Gastrocnemius medialis (tissue), 4 donors: ENCODE measurements around the gene SP9. TPM values are rescaled to one million over a fixed set of nuclear protein-coding genes. Genes with fewer than 3 reads are reported as not detected.

Experiments used
- ATAC-seq, 2 donors: fragments of 150-250 bp; one replicate each; pipeline ENCODE4 v1.9.1; 2016
- DNase-seq, 2 donors: peaks; one replicate each; pipeline ENCODE4 v3.0.0-alpha.2; 2019
- H3K27ac ChIP-seq, 4 donors: fragments of 200-600 bp; sonication (generic); 1 replicate in 1 of 4; 2 replicates in 3 of 4; pipeline ENCODE4 v1.5.1; 2016 to 2018; ENCODE audit warnings: mild to moderate bottlenecking in 2 of 4, moderate library complexity in 1 of 4
- H3K27me3 ChIP-seq, 3 donors: fragments of 200-600 bp; sonication (generic) in 2 of 3; 1 replicate in 1 of 3; 2 replicates in 2 of 3; pipeline versions ENCODE4 v1.5.1 to v1.6.0; 2016 to 2019; ENCODE audit warnings: mild to moderate bottlenecking in 1 of 3, moderate library complexity in 1 of 3
- H3K36me3 ChIP-seq, 2 donors: fragments of 200-600 bp; sonication (generic) in 1 of 2; one replicate each; pipeline ENCODE4 v1.5.1; 2017 to 2018
- H3K4me1 ChIP-seq, 2 donors: fragments of 200-600 bp; sonication (generic) in 1 of 2; one replicate each; pipeline ENCODE4 v1.5.1; 2016 to 2017; ENCODE audit warnings: mild to moderate bottlenecking in 2 of 2
- H3K4me3 ChIP-seq, 4 donors: fragments of 200-600 bp; sonication (generic) in 3 of 4; 1 replicate in 1 of 4; 2 replicates in 3 of 4; pipeline ENCODE4 v1.5.1; 2016 to 2019; ENCODE audit warnings: mild to moderate bottlenecking in 2 of 4
- H3K9me3 ChIP-seq, 3 donors: fragments of 200-600 bp; sonication (generic) in 2 of 3; 1 replicate in 1 of 3; 2 replicates in 2 of 3; pipeline ENCODE4 v1.5.1; 2016 to 2019
- CTCF ChIP-seq, 5 experiments: fragments of 450-650 bp in 3 of 5; fragments of 200-600 bp in 2 of 5; sonication (generic) in 2 of 5; IDR thresholded peaks in 4 of 5; conservative IDR thresholded peaks in 1 of 5; 1 replicate in 4 of 5; 2 replicates in 1 of 5; pipeline ENCODE4 v1.5.1; 2016 to 2019; ENCODE audit warnings: antibody characterized with exemption in 5 of 5, mild to moderate bottlenecking in 3 of 5, moderate library complexity in 3 of 5
- POLR2A ChIP-seq, 2 donors: fragments of 450-650 bp; IDR thresholded peaks; one replicate each; pipeline ENCODE4 v1.6.1; 2017; ENCODE audit warnings: antibody characterized with exemption in 2 of 2, mild to moderate bottlenecking in 2 of 2, moderate library complexity in 2 of 2
- in situ Hi-C, 4 donors: fragments of 200-750 bp; cut with MboI; loops; one replicate each; pipeline versions ENCODE4 v1.15.0 to v1.8.0; 2017; ENCODE audit warnings: low sequenced_read_pairs in 4 of 4
- intact Hi-C: fragments of 100-400 bp; cut with DNase I; formaldehyde crosslinking; loops from one replicate; pipeline ENCODE4 v1.15.1; 2023; ENCODE audit warnings: low total_unique reads
- total RNA-seq, 4 donors: library from RNA; depleted of rRNA; stranded (reverse); fragments of >200 nt; gene quantifications; one replicate each; pipeline versions ENCODE4 v1.1.0 to v1.2.3, GENCODE V29; 2016

SP9 gene
- total RNA-seq, 4 donors from 2014 or later, result 0.10 TPM; not detected in 3

DNA sequence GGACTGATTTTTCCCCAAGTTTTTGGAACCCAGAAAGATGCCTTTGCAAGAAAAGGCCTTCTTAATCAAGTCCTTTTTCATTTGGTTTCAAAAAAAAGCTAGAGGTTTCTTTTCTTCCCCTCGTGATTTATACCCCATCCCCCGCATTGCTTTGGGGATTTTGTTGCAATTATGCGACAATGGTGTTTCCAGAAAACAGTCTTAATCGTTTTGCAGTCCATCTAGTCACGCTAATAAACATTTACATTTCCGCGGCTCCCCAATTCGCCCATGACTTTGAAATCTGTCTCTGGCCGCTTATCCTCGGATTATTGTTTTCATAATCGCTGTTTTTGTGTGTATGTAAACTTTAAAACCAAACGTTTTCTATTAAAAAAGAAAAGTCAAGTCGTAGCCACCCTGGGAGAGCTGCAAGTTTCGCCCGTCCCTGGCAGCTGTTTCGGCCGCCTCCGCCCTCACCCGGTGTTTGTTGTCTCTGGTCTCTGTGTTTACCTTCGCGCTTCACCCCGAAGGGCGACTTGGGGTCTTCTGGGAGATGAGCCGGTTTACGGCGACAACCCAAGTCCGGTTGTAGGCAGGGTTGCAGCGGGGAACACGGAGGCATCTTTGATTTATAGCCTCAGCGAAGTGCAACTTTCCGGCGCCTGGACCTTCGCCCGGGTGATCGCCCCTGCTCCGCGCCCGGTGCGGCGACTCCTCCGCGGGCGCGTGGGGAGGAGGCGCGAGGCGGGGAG, 667 bp downstream of the SP9 start:
- no peak for TF ChIP-seq POLR2A (IDR thresholded peaks at IDR 0.05)
- TF ChIP-seq CTCF (IDR thresholded peaks at IDR 0.05 in 4 of 5, conservative IDR thresholded peaks at IDR 0.05 in 1 of 5), result no peak
- DNase-seq (no peak), ATAC-seq (no peak)
- H3K4me3 ChIP-seq, result peak overlapping the region; percentile 46 to 60 (median 50)
- in situ Hi-C loops (loop anchor here in 2 of 4 donors (25.0 kb wide), 2 partner anchors 173 to 923 kb away; no protein-coding TSS in a partner anchor), intact Hi-C loops (loop anchor here (5.0 to 10.0 kb wide), 2 partner anchors 88 to 751 kb away; partner anchors contain the start of gene OLA1)
- no peaks in the 10 kb centered on the region for H3K36me3 ChIP-seq
- H3K4me1 ChIP-seq, result peaks cover 24% of the 10 kb centered on the region in 2 donors
- H3K27me3 ChIP-seq, result peaks cover 91 to 97% (median 96%) of the 10 kb centered on the region in 3 donors
- no peaks in the 10 kb centered on the region for H3K9me3 ChIP-seq
- no peak overlapping the region for H3K27ac ChIP-seq

DNA sequence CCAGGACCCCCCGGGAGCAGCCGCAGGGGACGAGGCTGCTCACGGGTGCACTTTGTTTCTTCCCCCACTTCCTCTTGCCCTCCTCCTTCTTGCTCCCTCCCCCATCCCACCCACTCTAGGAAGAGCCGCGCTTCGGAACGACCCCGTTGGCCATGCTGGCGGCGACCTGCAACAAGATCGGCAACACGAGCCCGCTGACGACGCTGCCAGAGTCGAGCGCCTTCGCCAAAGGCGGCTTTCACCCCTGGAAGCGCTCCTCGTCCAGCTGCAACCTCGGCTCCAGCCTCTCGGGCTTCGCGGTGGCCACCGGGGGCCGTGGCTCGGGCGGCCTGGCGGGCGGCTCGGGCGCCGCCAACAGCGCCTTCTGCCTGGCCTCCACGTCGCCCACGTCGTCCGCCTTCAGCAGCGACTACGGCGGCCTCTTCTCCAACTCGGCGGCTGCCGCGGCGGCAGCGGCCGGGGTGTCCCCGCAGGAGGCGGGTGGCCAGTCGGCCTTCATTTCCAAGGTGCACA, 1.3 kb downstream of the SP9 start:
- no peaks in the 10 kb centered on the region for H3K36me3 ChIP-seq
- DNase-seq (no peak), ATAC-seq (peak in 1 of 2 donors; percentile 24)
- no peak overlapping the region for H3K27ac ChIP-seq
- peak overlapping the region; percentile 46 to 60 (median 50) for H3K4me3 ChIP-seq
- intact Hi-C loops (loop anchor here (5.0 to 10.0 kb wide), 2 partner anchors 89 to 751 kb away; partner anchors contain the start of gene OLA1), in situ Hi-C loops (loop anchor here in 2 of 4 donors (25.0 kb wide), 2 partner anchors 174 to 924 kb away; no protein-coding TSS in a partner anchor)
- H3K9me3 ChIP-seq, result no peaks in the 10 kb centered on the region
- no peak for TF ChIP-seq POLR2A (IDR thresholded peaks at IDR 0.05)
- TF ChIP-seq CTCF (IDR thresholded peaks at IDR 0.05 in 4 of 5, conservative IDR thresholded peaks at IDR 0.05 in 1 of 5), result no peak
- peaks cover 24% of the 10 kb centered on the region in 2 donors for H3K4me1 ChIP-seq
- H3K27me3 ChIP-seq, result peaks cover 90 to 97% (median 97%) of the 10 kb centered on the region in 3 donors

GRCh38 chr2:174336501-174337336, 2.0 kb downstream of the SP9 start:
- no peaks in the 10 kb centered on the region for H3K9me3 ChIP-seq
- DNase-seq (no peak), ATAC-seq (peak; percentile 35 to 43)
- intact Hi-C loops, result loop anchor here (5.0 to 10.0 kb wide), 2 partner anchors 89 to 752 kb away; partner anchors contain the start of gene OLA1
- no peaks in the 10 kb centered on the region for H3K36me3 ChIP-seq
- H3K27me3 ChIP-seq, result peaks cover 88 to 96% (median 93%) of the 10 kb centered on the region in 3 donors
- no peak overlapping the region for H3K27ac ChIP-seq
- in situ Hi-C loops, result loop anchor here in 2 of 4 donors (25.0 kb wide), 2 partner anchors 174 to 924 kb away; no protein-coding TSS in a partner anchor
- peak overlapping the region; percentile 46 to 60 (median 50) for H3K4me3 ChIP-seq
- H3K4me1 ChIP-seq, result peaks cover 26% of the 10 kb centered on the region in 2 donors
- no peak for TF ChIP-seq POLR2A (IDR thresholded peaks at IDR 0.05)
- TF ChIP-seq CTCF (IDR thresholded peaks at IDR 0.05 in 4 of 5, conservative IDR thresholded peaks at IDR 0.05 in 1 of 5), result peak in 1 of 5 experiments; percentile 17

GRCh38 chr2:174337337-174338146, 2.8 kb downstream of the SP9 start:
- intact Hi-C loops (loop anchor here (5.0 to 10.0 kb wide), 2 partner anchors 90 to 753 kb away; partner anchors contain the start of gene OLA1), in situ Hi-C loops (loop anchor here in 2 of 4 donors (25.0 kb wide), 2 partner anchors 175 to 925 kb away; no protein-coding TSS in a partner anchor)
- no peak overlapping the region for H3K27ac ChIP-seq
- H3K9me3 ChIP-seq, result no peaks in the 10 kb centered on the region
- peaks cover 87 to 96% (median 93%) of the 10 kb centered on the region in 3 donors for H3K27me3 ChIP-seq
- ATAC-seq (peak in 1 of 2 donors; percentile 23), DNase-seq (no peak)
- peak overlapping the region; percentile 46 to 60 (median 50) for H3K4me3 ChIP-seq
- H3K4me1 ChIP-seq, result peaks cover 35% of the 10 kb centered on the region in 2 donors
- H3K36me3 ChIP-seq, result no peaks in the 10 kb centered on the region
- TF ChIP-seq POLR2A (IDR thresholded peaks at IDR 0.05) (no peak), CTCF (IDR thresholded peaks at IDR 0.05 in 4 of 5, conservative IDR thresholded peaks at IDR 0.05 in 1 of 5) (no peak)
